Measurements from ENCODE around the gene ITGAL. TPM values are rescaled to one million over a fixed set of nuclear protein-coding genes. Genes with fewer than 3 reads are reported as not detected.

ITGAL gene
- total and polyA plus RNA-seq, 2 of the 13 experiments (the other 11 are each of a cell fraction or from before 2014, with no cell fraction given) = 0.86 to 1.2 TPM

DNA sequence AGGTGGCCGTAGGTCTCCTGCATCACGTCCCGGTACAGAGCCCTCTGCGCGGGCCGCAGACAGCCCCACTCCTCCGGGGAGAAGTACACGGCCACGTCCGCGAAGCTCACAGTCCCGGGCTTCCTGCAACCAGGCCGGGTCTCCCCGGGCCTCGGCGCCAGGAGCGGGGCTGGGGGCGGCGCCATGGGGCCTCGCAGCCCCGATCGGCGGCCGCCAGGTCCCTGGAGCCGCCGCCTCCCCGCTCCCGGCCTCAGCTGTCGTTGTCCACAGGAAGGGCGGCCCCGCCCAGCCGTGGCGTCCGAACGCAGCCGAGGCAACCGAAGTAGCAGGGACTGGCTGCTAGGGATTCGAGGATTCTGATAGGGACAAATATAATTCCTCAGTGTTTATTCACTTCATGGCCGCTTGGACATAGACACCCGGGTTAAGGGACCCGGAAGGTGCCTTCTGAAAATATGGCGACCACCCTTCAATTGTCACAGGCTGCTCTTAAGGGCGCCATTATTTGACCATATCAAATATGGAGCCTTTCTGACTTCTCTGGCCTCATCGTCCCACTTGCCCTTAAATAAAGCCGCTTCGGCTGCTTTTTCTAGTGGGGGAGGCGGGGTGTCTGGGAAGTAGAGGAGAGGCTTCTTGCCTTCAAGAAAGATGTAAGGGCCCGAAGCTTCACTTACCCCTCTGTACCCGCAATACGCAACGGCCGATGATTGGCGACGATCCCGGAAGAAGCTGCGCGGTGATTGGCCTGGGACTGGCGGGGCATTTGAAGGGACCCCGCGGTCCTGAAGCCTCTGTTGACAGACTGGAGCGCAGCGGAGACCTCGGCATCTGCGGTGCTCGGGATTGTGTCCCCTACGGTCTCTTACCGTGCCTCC is 99.1 kb downstream of the ITGAL start, which contains the start of gene ZNF688 (continued):
- TF ChIP-seq, protein P1, sequence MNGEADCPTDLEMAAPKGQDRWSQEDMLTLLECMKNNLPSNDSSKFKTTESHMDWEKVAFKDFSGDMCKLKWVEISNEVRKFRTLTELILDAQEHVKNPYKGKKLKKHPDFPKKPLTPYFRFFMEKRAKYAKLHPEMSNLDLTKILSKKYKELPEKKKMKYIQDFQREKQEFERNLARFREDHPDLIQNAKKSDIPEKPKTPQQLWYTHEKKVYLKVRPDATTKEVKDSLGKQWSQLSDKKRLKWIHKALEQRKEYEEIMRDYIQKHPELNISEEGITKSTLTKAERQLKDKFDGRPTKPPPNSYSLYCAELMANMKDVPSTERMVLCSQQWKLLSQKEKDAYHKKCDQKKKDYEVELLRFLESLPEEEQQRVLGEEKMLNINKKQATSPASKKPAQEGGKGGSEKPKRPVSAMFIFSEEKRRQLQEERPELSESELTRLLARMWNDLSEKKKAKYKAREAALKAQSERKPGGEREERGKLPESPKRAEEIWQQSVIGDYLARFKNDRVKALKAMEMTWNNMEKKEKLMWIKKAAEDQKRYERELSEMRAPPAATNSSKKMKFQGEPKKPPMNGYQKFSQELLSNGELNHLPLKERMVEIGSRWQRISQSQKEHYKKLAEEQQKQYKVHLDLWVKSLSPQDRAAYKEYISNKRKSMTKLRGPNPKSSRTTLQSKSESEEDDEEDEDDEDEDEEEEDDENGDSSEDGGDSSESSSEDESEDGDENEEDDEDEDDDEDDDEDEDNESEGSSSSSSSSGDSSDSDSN (CRISPR knock-in tag; IDR thresholded peaks at IDR 0.05) = peak; percentile 91
- TF ChIP-seq ZFP1 (CRISPR knock-in tag; IDR thresholded peaks at IDR 0.05) (peak; percentile 52; the same call in 1 of the 2 replicates), SMC3 (IDR thresholded peaks at IDR 0.05; ENCODE audit: low read length) (0 out of 2 replicates have a peak, but pooled peaks have one; percentile 10), AKAP8 (CRISPR knock-in tag; IDR thresholded peaks at IDR 0.05) (peak; percentile 47; the same call in 1 of the 2 replicates), ZNF501 (CRISPR knock-in tag; IDR thresholded peaks at IDR 0.05) (peak; percentile 70), ZNF782 (CRISPR knock-in tag; IDR thresholded peaks at IDR 0.05; ENCODE audit: borderline replicate concordance) (no peak; the same call in 1 of the 2 replicates), ZNF232 (CRISPR knock-in tag; IDR thresholded peaks at IDR 0.05; ENCODE audit: borderline replicate concordance) (peak; percentile 16; the same call in 1 of the 2 replicates), BORCS8-MEF2B (CRISPR knock-in tag; IDR thresholded peaks at IDR 0.05) (peak; percentile 91), FOXK1 (CRISPR knock-in tag; IDR thresholded peaks at IDR 0.05; ENCODE audit: borderline replicate concordance, low read depth) (peak; percentile 91; the same call in 1 of the 2 replicates), ZNF790 (CRISPR knock-in tag; IDR thresholded peaks at IDR 0.05; ENCODE audit: borderline replicate concordance) (0 out of 2 replicates have a peak, but pooled peaks have one; percentile 45), ZNF552 (CRISPR knock-in tag; IDR thresholded peaks at IDR 0.05; ENCODE audit: borderline replicate concordance) (no peak), IRF2 (CRISPR knock-in tag; IDR thresholded peaks at IDR 0.05) (peak; percentile 16; the same call in 1 of the 2 replicates), MEF2D (CRISPR knock-in tag; IDR thresholded peaks at IDR 0.05) (peak; percentile 73), ZFP62 (CRISPR knock-in tag; IDR thresholded peaks at IDR 0.05) (no peak), MZF1 (CRISPR knock-in tag; IDR thresholded peaks at IDR 0.05; ENCODE audit: borderline replicate concordance) (no peak), ZNF337 (CRISPR knock-in tag; IDR thresholded peaks at IDR 0.05; ENCODE audit: borderline replicate concordance, low read depth) (no peak), ESRRA (CRISPR knock-in tag; IDR thresholded peaks at IDR 0.05; ENCODE audit: low read depth) (peak; percentile 40; the same call in 1 of the 2 replicates), ZNF792 (CRISPR knock-in tag; IDR thresholded peaks at IDR 0.05) (no peak), ZNF143 (CRISPR knock-in tag; IDR thresholded peaks at IDR 0.05) (peak; percentile 66)
- TF ChIP-seq, protein P2, sequence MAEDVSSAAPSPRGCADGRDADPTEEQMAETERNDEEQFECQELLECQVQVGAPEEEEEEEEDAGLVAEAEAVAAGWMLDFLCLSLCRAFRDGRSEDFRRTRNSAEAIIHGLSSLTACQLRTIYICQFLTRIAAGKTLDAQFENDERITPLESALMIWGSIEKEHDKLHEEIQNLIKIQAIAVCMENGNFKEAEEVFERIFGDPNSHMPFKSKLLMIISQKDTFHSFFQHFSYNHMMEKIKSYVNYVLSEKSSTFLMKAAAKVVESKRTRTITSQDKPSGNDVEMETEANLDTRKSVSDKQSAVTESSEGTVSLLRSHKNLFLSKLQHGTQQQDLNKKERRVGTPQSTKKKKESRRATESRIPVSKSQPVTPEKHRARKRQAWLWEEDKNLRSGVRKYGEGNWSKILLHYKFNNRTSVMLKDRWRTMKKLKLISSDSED (CRISPR knock-in tag; IDR thresholded peaks at IDR 0.05) = no peak
- TF ChIP-seq, protein P3, sequence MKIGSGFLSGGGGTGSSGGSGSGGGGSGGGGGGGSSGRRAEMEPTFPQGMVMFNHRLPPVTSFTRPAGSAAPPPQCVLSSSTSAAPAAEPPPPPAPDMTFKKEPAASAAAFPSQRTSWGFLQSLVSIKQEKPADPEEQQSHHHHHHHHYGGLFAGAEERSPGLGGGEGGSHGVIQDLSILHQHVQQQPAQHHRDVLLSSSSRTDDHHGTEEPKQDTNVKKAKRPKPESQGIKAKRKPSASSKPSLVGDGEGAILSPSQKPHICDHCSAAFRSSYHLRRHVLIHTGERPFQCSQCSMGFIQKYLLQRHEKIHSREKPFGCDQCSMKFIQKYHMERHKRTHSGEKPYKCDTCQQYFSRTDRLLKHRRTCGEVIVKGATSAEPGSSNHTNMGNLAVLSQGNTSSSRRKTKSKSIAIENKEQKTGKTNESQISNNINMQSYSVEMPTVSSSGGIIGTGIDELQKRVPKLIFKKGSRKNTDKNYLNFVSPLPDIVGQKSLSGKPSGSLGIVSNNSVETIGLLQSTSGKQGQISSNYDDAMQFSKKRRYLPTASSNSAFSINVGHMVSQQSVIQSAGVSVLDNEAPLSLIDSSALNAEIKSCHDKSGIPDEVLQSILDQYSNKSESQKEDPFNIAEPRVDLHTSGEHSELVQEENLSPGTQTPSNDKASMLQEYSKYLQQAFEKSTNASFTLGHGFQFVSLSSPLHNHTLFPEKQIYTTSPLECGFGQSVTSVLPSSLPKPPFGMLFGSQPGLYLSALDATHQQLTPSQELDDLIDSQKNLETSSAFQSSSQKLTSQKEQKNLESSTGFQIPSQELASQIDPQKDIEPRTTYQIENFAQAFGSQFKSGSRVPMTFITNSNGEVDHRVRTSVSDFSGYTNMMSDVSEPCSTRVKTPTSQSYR (CRISPR knock-in tag; IDR thresholded peaks at IDR 0.05; ENCODE audit: borderline replicate concordance) = 0 out of 2 replicates have a peak, but pooled peaks have one; percentile 2
- TF ChIP-seq, protein P4, sequence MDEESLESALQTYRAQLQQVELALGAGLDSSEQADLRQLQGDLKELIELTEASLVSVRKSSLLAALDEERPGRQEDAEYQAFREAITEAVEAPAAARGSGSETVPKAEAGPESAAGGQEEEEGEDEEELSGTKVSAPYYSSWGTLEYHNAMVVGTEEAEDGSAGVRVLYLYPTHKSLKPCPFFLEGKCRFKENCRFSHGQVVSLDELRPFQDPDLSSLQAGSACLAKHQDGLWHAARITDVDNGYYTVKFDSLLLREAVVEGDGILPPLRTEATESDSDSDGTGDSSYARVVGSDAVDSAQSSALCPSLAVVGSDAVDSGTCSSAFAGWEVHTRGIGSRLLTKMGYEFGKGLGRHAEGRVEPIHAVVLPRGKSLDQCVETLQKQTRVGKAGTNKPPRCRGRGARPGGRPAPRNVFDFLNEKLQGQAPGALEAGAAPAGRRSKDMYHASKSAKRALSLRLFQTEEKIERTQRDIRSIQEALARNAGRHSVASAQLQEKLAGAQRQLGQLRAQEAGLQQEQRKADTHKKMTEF (CRISPR knock-in tag; IDR thresholded peaks at IDR 0.05) = peak; percentile 73
